Activated naive CD8-positive, alpha-beta T cell treated with anti-CD3 and anti-CD28 coated beads for 36 hours (primary cell): ENCODE data around the gene PDGFB. TPM values are rescaled to one million over a fixed set of nuclear protein-coding genes. Genes with fewer than 3 reads are reported as not detected.
"Not testable (repeated sequence)": the region's sequence is repeated elsewhere in the genome, so short reads cannot be mapped to it uniquely, and the experiment has no call there.

Experiments
- DNase-seq: peaks from one replicate; pipeline ENCODE4 v3.0.0; 2021
- H3K27ac Mint-ChIP-seq: one replicate; pipeline ENCODE4 v1.8.0; 2022; ENCODE audit warnings: mild to moderate bottlenecking, moderate library complexity, mixed read lengths
- H3K27me3 Mint-ChIP-seq: one replicate; pipeline ENCODE4 v1.8.0; 2022; ENCODE audit warnings: mild to moderate bottlenecking, mixed read lengths
- H3K36me3 Mint-ChIP-seq: one replicate; pipeline ENCODE4 v1.8.0; 2021; ENCODE audit warnings: mild to moderate bottlenecking, mixed read lengths
- H3K4me1 Mint-ChIP-seq: one replicate; pipeline ENCODE4 v1.8.0; 2021; ENCODE audit warnings: mixed read lengths
- H3K4me3 Mint-ChIP-seq: one replicate; pipeline ENCODE4 v1.8.0; 2022; ENCODE audit warnings: mild to moderate bottlenecking, moderate library complexity, mixed read lengths
- H3K9me3 Mint-ChIP-seq: one replicate; pipeline ENCODE4 v1.8.0; 2022; ENCODE audit warnings: mixed read lengths
- total RNA-seq, 2 experiments: library from RNA; stranded (reverse); gene quantifications; one replicate each; pipeline ENCODE4 v1.2.3, GENCODE V29; 2021

The PDGFB gene
- total RNA-seq, 2 experiments from 2014 or later, result 0.35 to 0.40 TPM

GRCh38 chr22:39219071-39220039 lies 25.4 kb downstream of the PDGFB start:
- Mint-ChIP-seq H3K9me3 (peaks cover 1% of the 10 kb centered on the region), H3K4me1 (peaks cover 6% of the 10 kb centered on the region), H3K27ac (no peak overlapping the region), H3K36me3 (no peaks in the 10 kb centered on the region), H3K27me3 (peaks cover 23% of the 10 kb centered on the region), H3K4me3 (no peak overlapping the region)
- DNase-seq, result no peak

GRCh38 chr22:39218432-39218831 lies 26.4 kb downstream of the PDGFB start:
- not testable (repeated sequence) for DNase-seq, H3K36me3 Mint-ChIP-seq, H3K4me3 Mint-ChIP-seq, H3K4me1 Mint-ChIP-seq, H3K27ac Mint-ChIP-seq, H3K9me3 Mint-ChIP-seq
- peaks cover 27% of the 10 kb centered on the region for H3K27me3 Mint-ChIP-seq

- Mint-ChIP-seq H3K9me3 (peaks cover 1% of the 10 kb centered on the region), H3K36me3 (no peaks in the 10 kb centered on the region), H3K4me1 (peaks cover 6% of the 10 kb centered on the region), H3K4me3 (no peak overlapping the region), H3K27ac (no peak overlapping the region), H3K27me3 (peaks cover 33% of the 10 kb centered on the region)
- DNase-seq, result no peak
Observed at GRCh38 chr22:39216143-39216490, 28.7 kb downstream of the PDGFB start.

GRCh38 chr22:39215426-39216142 lies 29.2 kb downstream of the PDGFB start:
- H3K4me1 Mint-ChIP-seq, result peaks cover 4% of the 10 kb centered on the region
- no peak overlapping the region for H3K27ac Mint-ChIP-seq
- DNase-seq, result peak; percentile 30
- H3K4me3 Mint-ChIP-seq, result no peak overlapping the region
- H3K36me3 Mint-ChIP-seq, result no peaks in the 10 kb centered on the region
- peaks cover 33% of the 10 kb centered on the region for H3K27me3 Mint-ChIP-seq
- H3K9me3 Mint-ChIP-seq, result peaks cover 1% of the 10 kb centered on the region

- H3K36me3 Mint-ChIP-seq, result no peaks in the 10 kb centered on the region
- H3K4me3 Mint-ChIP-seq, result no peak overlapping the region
- DNase-seq, result no peak
- peaks cover 4% of the 10 kb centered on the region for H3K4me1 Mint-ChIP-seq
- no peak overlapping the region for H3K27ac Mint-ChIP-seq
- H3K27me3 Mint-ChIP-seq, result peaks cover 33% of the 10 kb centered on the region
- peaks cover 1% of the 10 kb centered on the region for H3K9me3 Mint-ChIP-seq
Observed at GRCh38 chr22:39215070-39215396, 29.7 kb downstream of the PDGFB start.

GRCh38 chr22:39214383-39215069 lies 30.3 kb downstream of the PDGFB start:
- H3K27me3 Mint-ChIP-seq, result peaks cover 33% of the 10 kb centered on the region
- peaks cover 4% of the 10 kb centered on the region for H3K4me1 Mint-ChIP-seq
- H3K36me3 Mint-ChIP-seq, result no peaks in the 10 kb centered on the region
- H3K9me3 Mint-ChIP-seq, result peaks cover 1% of the 10 kb centered on the region
- no peak overlapping the region for H3K27ac Mint-ChIP-seq
- no peak overlapping the region for H3K4me3 Mint-ChIP-seq
- DNase-seq, result no peak

- Mint-ChIP-seq H3K9me3 (peaks cover 1% of the 10 kb centered on the region), H3K4me1 (peaks cover 4% of the 10 kb centered on the region), H3K27me3 (peaks cover 28% of the 10 kb centered on the region), H3K27ac (no peak overlapping the region), H3K4me3 (no peak overlapping the region), H3K36me3 (no peaks in the 10 kb centered on the region)
- no peak for DNase-seq
Observed at GRCh38 chr22:39214006-39214382, 30.8 kb downstream of the PDGFB start.

GRCh38 chr22:39212721-39213376 lies 31.9 kb downstream of the PDGFB start:
- H3K4me1 Mint-ChIP-seq, result peaks cover 4% of the 10 kb centered on the region
- peaks cover 1% of the 10 kb centered on the region for H3K9me3 Mint-ChIP-seq
- no peak overlapping the region for H3K27ac Mint-ChIP-seq
- H3K36me3 Mint-ChIP-seq, result no peaks in the 10 kb centered on the region
- H3K4me3 Mint-ChIP-seq, result no peak overlapping the region
- H3K27me3 Mint-ChIP-seq, result peaks cover 28% of the 10 kb centered on the region
- no peak for DNase-seq

GRCh38 chr22:39209756-39210155 lies 35.0 kb downstream of the PDGFB start:
- Mint-ChIP-seq H3K27me3 (peaks cover 16% of the 10 kb centered on the region), H3K4me3 (no peak overlapping the region), H3K9me3 (no peaks in the 10 kb centered on the region), H3K36me3 (no peaks in the 10 kb centered on the region), H3K4me1 (peaks cover 21% of the 10 kb centered on the region), H3K27ac (no peak overlapping the region)
- DNase-seq, result no peak

GRCh38 chr22:39208013-39208680 lies 36.6 kb downstream of the PDGFB start:
- Mint-ChIP-seq H3K9me3 (no peaks in the 10 kb centered on the region), H3K4me3 (no peak overlapping the region), H3K27me3 (peaks cover 6% of the 10 kb centered on the region), H3K36me3 (no peaks in the 10 kb centered on the region), H3K4me1 (peaks cover 21% of the 10 kb centered on the region), H3K27ac (no peak overlapping the region)
- no peak for DNase-seq

- H3K36me3 Mint-ChIP-seq, result no peaks in the 10 kb centered on the region
- no peak overlapping the region for H3K27ac Mint-ChIP-seq
- no peaks in the 10 kb centered on the region for H3K9me3 Mint-ChIP-seq
- H3K27me3 Mint-ChIP-seq, result no peaks in the 10 kb centered on the region
- no peak for DNase-seq
- peaks cover 21% of the 10 kb centered on the region for H3K4me1 Mint-ChIP-seq
- no peak overlapping the region for H3K4me3 Mint-ChIP-seq
Observed at GRCh38 chr22:39207141-39208012, 37.4 kb downstream of the PDGFB start.

GRCh38 chr22:39206491-39206890 lies 38.3 kb downstream of the PDGFB start:
- Mint-ChIP-seq H3K4me3 (no peak overlapping the region), H3K9me3 (no peaks in the 10 kb centered on the region), H3K27me3 (no peaks in the 10 kb centered on the region), H3K36me3 (no peaks in the 10 kb centered on the region), H3K4me1 (peaks cover 21% of the 10 kb centered on the region), H3K27ac (no peak overlapping the region)
- no peak for DNase-seq

GRCh38 chr22:39205344-39206021 lies 39.3 kb downstream of the PDGFB start:
- peaks cover 21% of the 10 kb centered on the region for H3K4me1 Mint-ChIP-seq
- no peak overlapping the region for H3K27ac Mint-ChIP-seq
- H3K36me3 Mint-ChIP-seq, result no peaks in the 10 kb centered on the region
- H3K4me3 Mint-ChIP-seq, result no peak overlapping the region
- no peaks in the 10 kb centered on the region for H3K27me3 Mint-ChIP-seq
- peak; percentile 54 for DNase-seq
- no peaks in the 10 kb centered on the region for H3K9me3 Mint-ChIP-seq
